Measurements from ENCODE around the gene DNAJC10. TPM values are rescaled to one million over a fixed set of nuclear protein-coding genes. Genes with fewer than 3 reads are reported as not detected.
"Not testable (repeated sequence)": the region's sequence is repeated elsewhere in the genome, so short reads cannot be mapped to it uniquely, and the experiment has no call there.

Gene DNAJC10
- total RNA-seq, 1 donor from 2014 or later: 158 TPM

- Mint-ChIP-seq H3K27me3 (ENCODE audit: unreplicated experiment) (peaks cover 2% of the 10 kb centered on the region), H3K36me3 (ENCODE audit: low read depth, unreplicated experiment) (peaks cover 30% of the 10 kb centered on the region), H3K9me3 (ENCODE audit: unreplicated experiment) (peaks cover 5% of the 10 kb centered on the region), H3K4me1 (ENCODE audit: unreplicated experiment) (peaks cover 10% of the 10 kb centered on the region), H3K27ac (ENCODE audit: unreplicated experiment) (no peak overlapping the region), H3K4me3 (ENCODE audit: unreplicated experiment) (no peak overlapping the region)
- no peak for DNase-seq (ENCODE audit: low spot score)
- no peak for TF ChIP-seq CTCF (IDR thresholded peaks at IDR 0.05; ENCODE audit: unreplicated experiment)
Measured at GRCh38 chr2:182779323-182779722, 63.3 kb downstream of the DNAJC10 start.

GRCh38 chr2:182781099-182781498 lies 65.0 kb downstream of the DNAJC10 start:
- not testable (repeated sequence) for H3K9me3 Mint-ChIP-seq (ENCODE audit: unreplicated experiment); DNase-seq (ENCODE audit: low spot score); H3K27me3 Mint-ChIP-seq (ENCODE audit: unreplicated experiment); H3K27ac Mint-ChIP-seq (ENCODE audit: unreplicated experiment)
- peaks cover 15% of the 10 kb centered on the region for H3K4me1 Mint-ChIP-seq (ENCODE audit: unreplicated experiment)
- peak overlapping the region; percentile 65 for H3K4me3 Mint-ChIP-seq (ENCODE audit: unreplicated experiment)
- peaks cover 25% of the 10 kb centered on the region for H3K36me3 Mint-ChIP-seq (ENCODE audit: low read depth, unreplicated experiment)

GRCh38 chr2:182782686-182783085 lies 66.6 kb downstream of the DNAJC10 start:
- not testable (repeated sequence) for H3K4me3 Mint-ChIP-seq (ENCODE audit: unreplicated experiment); DNase-seq (ENCODE audit: low spot score)

GRCh38 chr2:182784058-182784706 lies 68.1 kb downstream of the DNAJC10 start:
- Mint-ChIP-seq H3K27ac (ENCODE audit: unreplicated experiment) (no peak overlapping the region), H3K27me3 (ENCODE audit: unreplicated experiment) (peaks cover 2% of the 10 kb centered on the region), H3K4me1 (ENCODE audit: unreplicated experiment) (peaks cover 39% of the 10 kb centered on the region), H3K4me3 (ENCODE audit: unreplicated experiment) (no peak overlapping the region), H3K9me3 (ENCODE audit: unreplicated experiment) (peaks cover 5% of the 10 kb centered on the region), H3K36me3 (ENCODE audit: low read depth, unreplicated experiment) (peaks cover 29% of the 10 kb centered on the region)
- no peak for DNase-seq (ENCODE audit: low spot score)
- no peak for TF ChIP-seq CTCF (IDR thresholded peaks at IDR 0.05; ENCODE audit: unreplicated experiment)

More at GRCh38 chr2:182782686-182783085, 66.6 kb downstream of the DNAJC10 start:
- peaks cover 26% of the 10 kb centered on the region for H3K4me1 Mint-ChIP-seq (ENCODE audit: unreplicated experiment)
- peaks cover 29% of the 10 kb centered on the region for H3K36me3 Mint-ChIP-seq (ENCODE audit: low read depth, unreplicated experiment)
- H3K27me3 Mint-ChIP-seq (ENCODE audit: unreplicated experiment); H3K9me3 Mint-ChIP-seq (ENCODE audit: unreplicated experiment): not testable (repeated sequence)
- peak overlapping the region; percentile 83 for H3K27ac Mint-ChIP-seq (ENCODE audit: unreplicated experiment)

- TF ChIP-seq CTCF (IDR thresholded peaks at IDR 0.05; ENCODE audit: unreplicated experiment): peak; percentile 43
- DNase-seq (ENCODE audit: low spot score): no peak
- H3K27ac Mint-ChIP-seq (ENCODE audit: unreplicated experiment): no peak overlapping the region
- H3K36me3 Mint-ChIP-seq (ENCODE audit: low read depth, unreplicated experiment): peaks cover 29% of the 10 kb centered on the region
- peaks cover 2% of the 10 kb centered on the region for H3K27me3 Mint-ChIP-seq (ENCODE audit: unreplicated experiment)
- peaks cover 5% of the 10 kb centered on the region for H3K9me3 Mint-ChIP-seq (ENCODE audit: unreplicated experiment)
- H3K4me1 Mint-ChIP-seq (ENCODE audit: unreplicated experiment): peaks cover 42% of the 10 kb centered on the region
- H3K4me3 Mint-ChIP-seq (ENCODE audit: unreplicated experiment): no peak overlapping the region
Measured at GRCh38 chr2:182784777-182785176, 68.7 kb downstream of the DNAJC10 start.

GRCh38 chr2:182792441-182792840 lies 76.4 kb downstream of the DNAJC10 start:
- H3K4me1 Mint-ChIP-seq (ENCODE audit: unreplicated experiment): peaks cover 45% of the 10 kb centered on the region
- H3K27me3 Mint-ChIP-seq (ENCODE audit: unreplicated experiment): peaks cover 9% of the 10 kb centered on the region
- no peak for TF ChIP-seq CTCF (IDR thresholded peaks at IDR 0.05; ENCODE audit: unreplicated experiment)
- peak overlapping the region; percentile 77 for H3K27ac Mint-ChIP-seq (ENCODE audit: unreplicated experiment)
- no peak overlapping the region for H3K4me3 Mint-ChIP-seq (ENCODE audit: unreplicated experiment)
- H3K9me3 Mint-ChIP-seq (ENCODE audit: unreplicated experiment): no peaks in the 10 kb centered on the region
- no peaks in the 10 kb centered on the region for H3K36me3 Mint-ChIP-seq (ENCODE audit: low read depth, unreplicated experiment)
- no peak for DNase-seq (ENCODE audit: low spot score)
